HT1080 (cell line): ENCODE measurements around the gene B3GNT3. TPM values are rescaled to one million over a fixed set of nuclear protein-coding genes. Genes with fewer than 3 reads are reported as not detected.

Experiments used
- DNase-seq: peaks from one replicate; pipeline ENCODE4 v3.0.0-alpha.2; 2015; ENCODE audit warnings: low read depth
- total RNA-seq: library from RNA; depleted of rRNA; stranded (reverse); fragments of >200 nt; shearing (Covaris generic); gene quantifications from 2 replicates; pipeline ENCODE4 v1.2.3, GENCODE V29; 2014

B3GNT3 gene
- total RNA-seq, 1 experiment from 2014 or later, result not detected

- no peak for DNase-seq
These were observed 37.7 kb downstream of the B3GNT3 start for GRCh38 chr19:17832443-17833208.

DNA sequence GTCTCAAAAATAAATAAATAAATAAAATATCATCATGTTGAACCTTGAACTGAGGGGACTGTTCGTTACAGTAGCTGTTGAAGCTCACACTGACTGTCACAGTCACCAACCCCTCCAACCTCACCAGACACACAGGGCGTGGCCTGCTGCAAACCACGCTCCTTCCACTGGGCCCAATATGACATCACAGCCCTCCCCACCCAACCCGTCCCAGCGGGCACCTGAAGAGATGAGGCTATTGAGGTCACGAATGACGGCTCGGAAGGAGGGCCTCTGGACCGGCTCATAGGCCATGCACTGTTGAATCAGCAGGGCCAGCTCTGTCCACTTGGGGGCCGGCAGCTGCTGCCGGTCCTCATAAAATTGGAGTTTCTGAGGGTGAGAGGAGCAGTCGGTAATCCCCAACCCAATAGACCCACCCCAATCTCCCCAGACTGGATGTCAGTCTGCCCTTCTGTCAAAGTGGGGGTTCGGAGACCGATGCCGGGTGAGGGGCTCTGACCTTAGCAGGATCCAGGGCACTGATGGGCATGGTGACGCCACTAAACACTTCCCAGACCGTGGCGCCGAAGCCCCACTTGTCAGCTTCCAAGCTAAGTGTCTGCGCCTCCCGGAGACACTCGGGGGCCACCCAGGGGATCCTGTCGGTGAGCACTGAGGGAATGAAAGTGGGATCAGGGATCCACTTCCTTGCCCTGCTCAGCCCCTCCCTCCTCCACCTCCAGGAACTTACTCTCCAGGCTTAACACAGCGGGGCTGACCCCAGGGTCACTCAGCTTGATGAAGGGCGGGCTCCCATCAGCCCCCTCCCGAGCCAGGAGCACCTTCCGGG, 39.6 kb downstream of the B3GNT3 start:
- DNase-seq, result no peak

GRCh38 chr19:17835182-17836006, 40.5 kb downstream of the B3GNT3 start:
- no peak for DNase-seq

DNA sequence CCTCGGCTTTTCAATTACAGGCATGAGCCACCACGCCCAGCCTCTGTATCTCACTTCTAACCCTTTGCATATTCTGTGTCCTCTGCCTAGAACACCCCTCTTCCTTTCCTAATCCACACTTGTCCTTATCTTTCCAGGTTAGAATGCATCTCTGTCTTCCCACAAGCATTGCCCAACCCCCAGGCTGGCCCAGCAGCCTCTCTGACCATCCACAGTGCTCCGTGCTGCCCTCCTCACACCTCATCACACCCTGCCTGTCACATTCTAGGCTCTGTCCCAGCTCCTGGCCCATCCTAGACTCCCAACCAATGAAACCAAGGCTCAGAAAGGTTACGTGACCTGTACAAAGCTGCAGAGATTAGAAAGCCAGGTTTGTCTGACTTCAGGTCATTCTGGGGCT, 41.6 kb downstream of the B3GNT3 start:
- DNase-seq, result no peak

GRCh38 chr19:17837972-17838371, 43.0 kb downstream of the B3GNT3 start:
- DNase-seq, result no peak

DNA sequence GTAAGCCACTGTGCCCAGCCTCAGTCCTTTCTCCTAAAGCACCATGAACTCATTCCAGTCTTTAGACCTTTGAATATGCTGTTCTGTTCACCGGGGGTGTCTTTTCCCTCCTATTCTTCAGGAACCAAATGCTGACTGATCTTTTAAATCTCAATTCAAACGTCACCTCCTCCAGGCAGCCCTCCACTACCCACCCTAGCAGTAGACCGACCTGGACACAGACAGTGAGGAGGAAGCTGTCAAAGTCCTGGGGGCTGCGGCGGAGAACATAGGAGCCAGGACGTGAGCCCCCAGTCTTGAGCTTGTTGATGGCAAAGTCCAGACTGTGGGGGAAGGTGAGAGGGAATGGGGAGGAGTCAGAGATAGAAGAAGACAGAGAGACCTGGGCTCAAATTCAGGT, 45.1 kb downstream of the B3GNT3 start:
- no peak for DNase-seq

GRCh38 chr19:17841371-17841809, 46.5 kb downstream of the B3GNT3 start:
- no peak for DNase-seq

GRCh38 chr19:17841810-17842662, 47.1 kb downstream of the B3GNT3 start:
- DNase-seq, result no peak

GRCh38 chr19:17842663-17843291, 47.8 kb downstream of the B3GNT3 start:
- DNase-seq, result no peak

DNA sequence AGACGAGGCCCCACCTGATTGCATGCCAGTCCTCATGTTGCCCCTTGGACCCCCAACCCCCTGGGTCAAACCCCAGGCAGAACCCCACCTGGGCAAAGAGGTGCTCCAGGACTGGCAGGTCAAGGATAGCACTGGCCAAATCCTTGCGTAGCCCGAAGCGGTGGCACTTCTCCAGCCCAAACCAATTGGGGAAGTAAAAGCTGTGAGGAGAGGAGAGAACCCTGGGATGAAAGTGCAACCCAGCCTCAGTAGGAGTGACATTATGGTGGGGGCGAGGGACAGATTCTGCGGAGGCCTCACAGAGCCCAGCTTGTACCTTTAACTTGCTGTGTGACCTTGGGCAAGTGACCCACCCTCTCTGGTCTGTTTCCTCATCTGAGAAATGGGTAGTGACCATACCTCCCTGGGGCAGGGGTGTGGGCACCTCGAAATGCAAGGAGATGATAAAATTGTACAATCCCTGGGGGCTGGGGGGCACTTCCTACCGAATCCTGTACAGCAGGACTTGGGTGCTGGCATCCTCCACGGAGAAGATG, 48.4 kb downstream of the B3GNT3 start:
- no peak for DNase-seq

GRCh38 chr19:17843908-17844490, 49.1 kb downstream of the B3GNT3 start:
- DNase-seq, result no peak

DNA sequence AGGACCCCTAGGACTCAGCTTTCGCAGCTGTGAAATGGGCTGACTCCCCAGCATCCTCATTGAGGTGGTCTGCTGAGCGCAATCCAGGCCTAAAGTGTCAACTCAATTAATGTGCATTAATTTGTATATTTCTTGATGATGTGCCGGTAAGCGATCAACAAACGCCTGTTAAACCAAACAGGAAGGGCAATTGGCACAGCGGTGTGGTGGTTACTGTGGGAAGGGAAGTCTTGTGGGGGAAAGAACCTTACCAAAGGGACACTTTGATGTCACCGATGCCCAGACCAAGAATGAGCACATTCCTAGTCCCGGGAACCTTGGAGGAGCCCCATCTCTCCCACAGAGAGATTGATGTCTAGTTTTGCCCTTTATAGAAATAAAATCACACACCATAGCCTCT, 51.2 kb downstream of the B3GNT3 start:
- DNase-seq, result no peak

- DNase-seq, result no peak
These were observed 52.8 kb downstream of the B3GNT3 start, which contains the start of gene JAK3 for GRCh38 chr19:17847538-17848366. TSS of gene JAK3 (minus strand) at chr19:17847982. CDS start at chr19:17844417, 3,565 bp downstream.

- DNase-seq, result no peak
These were observed 53.8 kb downstream of the B3GNT3 start for GRCh38 chr19:17848595-17849292.

GRCh38 chr19:17854061-17854460, 59.1 kb downstream of the B3GNT3 start:
- no peak for DNase-seq

DNA sequence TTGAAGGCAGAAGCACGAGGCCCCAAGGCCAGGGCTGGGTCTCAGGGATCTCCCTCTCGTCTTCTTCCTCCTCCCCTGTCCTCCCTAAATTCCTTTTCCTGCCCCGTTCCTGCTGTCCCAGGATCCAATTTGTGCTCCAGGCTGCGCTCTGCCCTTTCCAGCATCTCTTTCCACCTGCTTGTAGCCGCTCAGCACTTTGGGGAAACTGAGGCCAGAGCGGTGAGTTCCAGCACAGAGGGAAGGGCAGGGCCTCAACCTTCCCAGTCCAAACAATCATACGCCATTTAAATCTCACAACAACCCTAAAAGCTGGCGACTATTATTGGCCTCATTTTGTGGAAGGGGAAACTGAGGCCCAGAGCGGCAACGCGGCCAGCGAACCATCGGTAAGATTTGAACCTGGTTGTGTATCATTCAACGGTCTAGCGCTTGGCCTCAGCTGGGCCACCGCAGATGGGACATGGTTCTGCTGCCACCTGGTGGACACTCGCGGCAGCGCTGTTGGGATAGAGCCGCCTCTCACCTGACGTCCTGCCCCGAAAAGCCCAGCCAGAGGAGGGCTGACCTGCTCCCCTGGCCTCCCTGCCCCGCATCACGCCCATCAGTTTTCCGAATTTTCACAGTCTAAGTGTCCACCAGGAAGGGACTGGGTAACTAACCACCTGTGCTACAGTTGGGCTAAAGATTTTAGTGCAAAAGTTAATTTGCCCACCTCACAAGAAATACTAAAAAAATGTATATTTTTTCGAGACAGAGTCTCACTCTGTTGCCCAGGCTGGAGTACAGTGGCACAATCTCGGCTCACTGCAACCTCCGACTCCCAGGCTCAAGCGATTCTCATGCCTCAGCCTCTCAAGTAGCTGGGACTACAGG, 60.6 kb downstream of the B3GNT3 start:
- peak; percentile 65 for DNase-seq
